MM.1S (cell line): ENCODE data around the gene MLH3.
A peak's percentile ranks its signal among the peaks of the same experiment; 100 is the strongest.

Experiments used
- DNase-seq: peaks from one replicate; pipeline ENCODE4 v3.0.0-alpha.2; 2015
- H2AFZ ChIP-seq: fragments of 300-600 bp; sonication (generic); 2 replicates; pipeline ENCODE4 v1.6.0; 2016; ENCODE audit warnings: antibody characterized with exemption, low read length
- H3F3A ChIP-seq: fragments of 300-600 bp; sonication (generic); 2 replicates; pipeline ENCODE4 v1.6.1; 2016; ENCODE audit warnings: mild to moderate bottlenecking, antibody characterized with exemption, low read length, moderate library complexity, mixed read lengths; ENCODE audit not compliant: insufficient read depth
- H3K27ac ChIP-seq: fragments of 300-600 bp; sonication (generic); 2 replicates; pipeline ENCODE4 v1.5.1; 2016; ENCODE audit warnings: mild to moderate bottlenecking, low read length
- H3K27me3 ChIP-seq: fragments of 300-600 bp; sonication (generic); replicated peaks from 2 replicates; pipeline ENCODE4 v1.6.0; 2016; ENCODE audit warnings: low read length; ENCODE audit not compliant: insufficient read depth
- H3K36me3 ChIP-seq: fragments of 300-600 bp; sonication (generic); replicated peaks from 2 replicates; pipeline ENCODE4 v1.6.1; 2016; ENCODE audit warnings: mild to moderate bottlenecking, low read length, mixed read lengths; ENCODE audit not compliant: insufficient read depth
- H3K4me1 ChIP-seq: fragments of 300-600 bp; sonication (generic); 2 replicates; pipeline ENCODE4 v1.6.1; 2016; ENCODE audit warnings: low read length, mixed read lengths
- H3K4me2 ChIP-seq: fragments of 300-600 bp; sonication (generic); 2 replicates; pipeline ENCODE4 v1.6.0; 2016; ENCODE audit warnings: low read depth, low read length
- H3K4me3 ChIP-seq: fragments of 300-600 bp; sonication (generic); 2 replicates; pipeline ENCODE4 v1.5.1; 2016; ENCODE audit warnings: low read length, mixed read lengths
- H3K79me2 ChIP-seq: fragments of 300-600 bp; sonication (generic); 2 replicates; pipeline ENCODE4 v1.6.1; 2016; ENCODE audit warnings: mixed run types, low read length, mixed read lengths
- H3K9ac ChIP-seq: fragments of 300-600 bp; sonication (generic); 2 replicates; pipeline ENCODE4 v1.6.1; 2016; ENCODE audit warnings: low read length, mixed read lengths
- H3K9me2 ChIP-seq: fragments of 300-600 bp; sonication (generic); replicated peaks from 2 replicates; pipeline ENCODE4 v1.6.1; 2016; ENCODE audit warnings: mild to moderate bottlenecking, low read length, mixed read lengths; ENCODE audit not compliant: insufficient read depth
- H3K9me3 ChIP-seq: fragments of 300-600 bp; sonication (generic); replicated peaks from 2 replicates; pipeline ENCODE4 v1.6.1; 2016; ENCODE audit warnings: mild to moderate bottlenecking, low read length, mixed read lengths; ENCODE audit not compliant: insufficient read depth
- H4K20me1 ChIP-seq: fragments of 300-600 bp; sonication (generic); 2 replicates; pipeline ENCODE4 v1.6.1; 2016; ENCODE audit warnings: mild to moderate bottlenecking, low read length, moderate library complexity, mixed read lengths; ENCODE audit not compliant: insufficient read depth
- CTCF ChIP-seq: fragments of 300-600 bp; sonication (generic); IDR thresholded peaks from 2 replicates; pipeline ENCODE4 v1.5.1; 2016; ENCODE audit warnings: antibody characterized with exemption, low read length, mixed read lengths
- EZH2 ChIP-seq: fragments of 300-600 bp; sonication (generic); optimal IDR thresholded peaks from 2 replicates; pipeline ENCODE3; 2017; ENCODE audit warnings: low read depth, mild to moderate bottlenecking, antibody characterized with exemption, low read length, mixed read lengths
- EZH2phosphoT487 ChIP-seq: fragments of 300-600 bp; sonication (generic); IDR thresholded peaks from 2 replicates; pipeline ENCODE4 v1.6.1; 2018; ENCODE audit warnings: antibody characterized with exemption, low read length

MLH3 gene

GRCh38 chr14:75005357-75005756 lies 45.9 kb downstream of the MLH3 start:
- H3K36me3 ChIP-seq: no peaks in the 10 kb centered on the region

GRCh38 chr14:75003250-75004027 lies 47.8 kb downstream of the MLH3 start:
- Histone ChIP-seq H3K9me3 (no peaks in the 10 kb centered on the region), H3K4me3 (peak overlapping the region; percentile 91), H3K27ac (no peak overlapping the region), H3K9ac (peak overlapping the region; percentile 72), H3F3A (no peaks in the 10 kb centered on the region), H4K20me1 (no peaks in the 10 kb centered on the region), H3K27me3 (no peaks in the 10 kb centered on the region), H3K4me2 (peak overlapping the region; percentile 84), H3K4me1 (0 out of 2 replicates have a peak, but pooled peaks cover 5% of the 10 kb centered on the region), H3K9me2 (no peaks in the 10 kb centered on the region), H2AFZ (peak overlapping the region; percentile 56), H3K79me2 (peaks cover 16% of the 10 kb centered on the region), H3K36me3 (no peaks in the 10 kb centered on the region)
- TF ChIP-seq EZH2phosphoT487: no peak
- no peak for TF ChIP-seq EZH2
- no peak for TF ChIP-seq CTCF
- DNase-seq: no peak

More at GRCh38 chr14:75005357-75005756, 45.9 kb downstream of the MLH3 start:
- Histone ChIP-seq H2AFZ (no peak overlapping the region), H3F3A (no peaks in the 10 kb centered on the region), H3K9me3 (no peaks in the 10 kb centered on the region), H3K4me3 (no peak overlapping the region), H3K9ac (no peak overlapping the region), H3K27ac (no peak overlapping the region), H3K4me1 (0 out of 2 replicates have a peak, but pooled peaks cover 5% of the 10 kb centered on the region), H4K20me1 (no peaks in the 10 kb centered on the region), H3K79me2 (peaks cover 16% of the 10 kb centered on the region), H3K9me2 (no peaks in the 10 kb centered on the region), H3K4me2 (no peak overlapping the region), H3K27me3 (no peaks in the 10 kb centered on the region)
- TF ChIP-seq CTCF (no peak), EZH2phosphoT487 (no peak), EZH2 (no peak)
- DNase-seq: no peak

- Histone ChIP-seq H3K4me1 (0 out of 2 replicates have a peak, but pooled peaks cover 5% of the 10 kb centered on the region), H3K79me2 (peaks cover 16% of the 10 kb centered on the region), H3K4me2 (peak within 1 kb of the TSS; percentile 84), H4K20me1 (no peaks in the 10 kb centered on the region), H3K9ac (peak within 1 kb of the TSS; percentile 72), H3K4me3 (peak within 1 kb of the TSS; percentile 91), H3K27ac (peak within 1 kb of the TSS; percentile 49; the same call in 1 of the 2 replicates), H3K27me3 (no peaks in the 10 kb centered on the region), H3F3A (no peaks in the 10 kb centered on the region), H3K9me3 (no peaks in the 10 kb centered on the region), H3K36me3 (no peaks in the 10 kb centered on the region), H2AFZ (peak within 1 kb of the TSS; percentile 91), H3K9me2 (no peaks in the 10 kb centered on the region)
- no peak for TF ChIP-seq EZH2phosphoT487
- no peak for TF ChIP-seq EZH2
- no peak for TF ChIP-seq CTCF
- peak; percentile 93 for DNase-seq
Observed at GRCh38 chr14:75002392-75003249, 48.6 kb downstream of the MLH3 start, which contains the start of gene EIF2B2. TSS of gene EIF2B2 (plus strand) at chr14:75002921. CDS start at chr14:75002991, 70 bp downstream.
